GM21723 (cell line): ENCODE data around the gene COX14.
"Not testable (repeated sequence)": the region's sequence is repeated elsewhere in the genome, so short reads cannot be mapped to it uniquely, and the experiment has no call there.

Experiments used
- ATAC-seq: cut with Tn5 transposase; IDR thresholded peaks from one replicate; pipeline ENCODE4 v1.9.1; 2021; ENCODE audit warnings: mild to moderate bottlenecking, moderate library complexity; ENCODE audit not compliant: unreplicated experiment

The COX14 gene

DNA sequence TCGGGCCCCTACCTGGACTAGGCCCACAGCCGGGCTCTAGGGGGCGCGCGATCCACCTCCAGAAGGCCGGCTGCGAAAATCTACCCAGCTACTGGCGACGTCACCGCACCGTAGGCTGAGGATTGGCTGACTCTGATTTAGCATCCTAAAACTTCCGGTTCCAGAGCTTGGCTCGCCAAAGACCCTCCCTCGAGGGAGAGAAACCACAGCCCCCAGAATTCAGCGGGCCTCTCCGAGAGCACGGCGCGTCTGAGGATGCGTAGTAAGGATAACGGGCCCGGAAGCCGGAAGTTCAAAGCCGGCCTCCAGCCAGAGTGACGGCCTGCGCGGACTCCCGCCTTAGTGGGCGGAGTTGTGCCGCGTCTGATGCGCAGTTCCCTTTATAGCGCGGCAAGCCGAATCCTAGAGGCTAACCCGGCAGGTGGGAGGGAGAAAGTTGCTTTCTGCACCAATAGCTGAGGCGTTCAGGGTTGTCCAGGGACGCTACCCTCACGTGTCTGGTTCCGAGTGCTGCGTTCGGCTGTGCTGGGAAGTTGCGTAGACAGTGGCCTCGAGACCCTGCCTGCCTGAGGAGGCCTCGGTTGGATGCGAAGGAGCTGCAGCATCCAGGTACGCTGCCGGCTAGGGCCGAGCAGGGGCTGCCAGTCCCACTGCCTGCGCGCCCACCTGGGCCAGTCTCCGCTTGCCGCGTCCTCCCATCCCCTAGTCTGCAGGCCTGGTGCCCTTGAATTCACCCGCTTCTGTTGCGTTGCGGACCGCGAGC is at the start of gene COX14:
TSS of gene COX14 (plus strand) at position 544 of the 763 bp plus-strand sequence. CDS start 7,808 bp downstream, outside the sequence.
- ATAC-seq: peak; percentile 72

DNA sequence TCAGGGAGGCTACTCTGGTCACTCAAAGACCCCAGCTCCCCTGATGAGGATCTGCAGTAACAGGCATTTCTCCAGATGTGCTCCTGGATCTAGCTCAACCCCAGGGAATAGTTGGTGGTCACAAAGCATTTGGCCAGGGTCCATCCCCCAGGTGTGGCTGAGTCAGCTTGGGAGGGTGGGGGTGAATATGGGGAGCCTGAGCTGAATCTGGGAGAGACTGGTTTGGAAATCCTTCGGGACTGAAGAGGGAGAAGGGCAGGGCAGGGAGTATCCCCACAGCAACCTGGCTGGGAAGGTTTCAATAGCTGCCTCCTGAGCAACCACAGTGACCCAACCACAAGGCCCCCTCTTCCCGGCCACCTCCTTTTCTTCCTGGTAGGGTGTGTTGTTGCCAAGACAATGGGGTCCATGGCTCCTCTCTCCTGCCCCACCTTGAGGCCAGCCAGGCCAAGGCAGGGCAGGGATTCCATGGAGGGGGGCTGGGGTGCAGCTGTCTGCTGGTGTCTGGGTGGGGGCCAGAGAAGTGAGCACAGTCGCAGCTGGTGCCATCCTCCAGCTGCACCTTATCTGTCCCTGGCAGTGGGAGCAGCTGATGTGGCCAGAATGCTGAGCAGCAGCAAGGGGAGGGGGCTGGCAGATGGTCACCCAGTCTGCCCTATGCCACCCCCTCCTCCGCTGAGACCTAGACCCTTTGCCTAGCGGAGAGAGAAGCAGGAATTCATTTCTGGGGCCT is 49.1 kb upstream of the COX14 start:
- ATAC-seq: no peak

DNA sequence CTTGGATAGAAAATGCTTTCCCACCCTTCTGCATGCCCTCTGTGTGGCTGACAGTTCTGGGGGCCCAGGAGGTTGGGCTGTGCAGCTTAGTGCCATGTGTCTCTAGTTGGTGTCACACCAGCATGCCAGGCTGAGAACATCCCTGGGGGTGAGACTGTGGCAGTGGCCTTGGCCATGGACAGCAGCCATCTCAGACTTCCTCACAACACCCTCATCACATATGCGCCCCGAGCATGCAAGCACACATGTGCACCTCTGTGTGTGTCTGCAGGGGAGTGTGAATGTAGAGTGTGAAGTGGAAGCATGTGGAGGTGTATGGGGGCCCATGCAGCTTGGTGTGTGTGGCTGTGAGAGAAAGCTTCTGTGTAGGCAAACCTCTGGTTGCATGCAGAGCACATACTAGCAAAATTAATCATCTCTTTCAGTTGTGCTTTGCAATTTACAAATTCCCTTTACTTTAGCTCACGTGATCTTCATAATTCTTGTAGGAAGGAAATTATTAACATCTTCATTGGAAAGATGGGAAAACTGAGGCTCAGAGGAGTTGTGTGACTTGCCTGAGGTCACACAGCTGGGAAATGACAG is 46.2 kb upstream of the COX14 start:
- no peak for ATAC-seq

DNA sequence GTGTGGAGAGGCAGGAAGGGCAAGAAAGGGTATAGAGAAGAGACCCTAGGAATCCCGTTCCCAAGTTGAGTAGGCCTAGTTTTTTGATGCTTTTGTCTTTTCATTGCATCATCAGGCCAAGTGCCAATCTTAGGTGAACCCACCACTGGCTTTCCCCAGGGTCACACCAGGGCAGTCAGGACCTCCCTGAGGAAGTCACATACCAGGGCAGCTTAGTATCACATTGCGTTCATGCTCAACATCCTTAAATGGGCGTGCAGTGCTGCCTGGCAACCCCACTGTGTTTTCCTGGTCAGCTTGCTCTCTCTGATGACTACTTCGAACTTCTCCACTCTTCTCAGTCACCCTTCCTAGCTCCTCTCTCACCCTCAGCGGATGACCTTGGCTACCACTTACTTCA is 45.6 kb upstream of the COX14 start:
- ATAC-seq: no peak

DNA sequence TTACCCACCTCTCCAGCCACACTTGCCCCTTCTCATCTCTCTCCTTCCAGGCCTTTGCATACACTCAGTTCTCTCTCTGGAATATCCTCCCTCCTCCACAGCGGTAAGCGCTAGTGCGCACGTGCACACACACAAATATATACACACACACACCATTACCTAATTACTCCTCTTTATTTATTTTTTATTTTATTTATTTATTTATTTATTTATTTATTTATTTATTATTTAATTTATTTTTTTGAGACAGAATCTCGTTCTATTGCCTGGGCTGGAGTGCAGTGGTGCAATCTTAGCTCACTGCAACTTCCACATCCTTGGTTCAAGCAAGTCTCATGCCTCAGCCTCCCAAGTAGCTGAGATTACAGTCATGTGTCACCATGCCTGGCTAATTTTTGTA is 43.0 kb upstream of the COX14 start:
- no peak for ATAC-seq

DNA sequence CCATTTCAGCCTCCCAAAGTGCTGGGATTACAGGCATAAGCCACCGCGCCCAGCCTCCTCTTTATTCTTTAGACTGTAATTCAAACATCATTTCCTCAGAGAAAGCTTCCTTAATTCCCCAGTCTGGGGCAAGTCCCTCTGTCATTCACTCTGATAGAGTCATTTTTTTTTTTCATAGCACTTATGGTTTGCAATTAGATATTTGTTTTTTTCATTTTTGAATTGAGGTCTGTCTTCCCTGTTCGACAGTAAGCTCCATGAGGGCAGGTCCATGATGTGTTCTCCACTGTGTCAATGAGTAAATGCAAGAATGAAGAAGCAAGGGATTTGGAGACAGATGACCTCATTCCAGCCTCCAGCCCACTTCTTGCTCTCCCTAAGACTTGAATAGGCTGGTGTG is 42.5 kb upstream of the COX14 start:
- no peak for ATAC-seq

DNA sequence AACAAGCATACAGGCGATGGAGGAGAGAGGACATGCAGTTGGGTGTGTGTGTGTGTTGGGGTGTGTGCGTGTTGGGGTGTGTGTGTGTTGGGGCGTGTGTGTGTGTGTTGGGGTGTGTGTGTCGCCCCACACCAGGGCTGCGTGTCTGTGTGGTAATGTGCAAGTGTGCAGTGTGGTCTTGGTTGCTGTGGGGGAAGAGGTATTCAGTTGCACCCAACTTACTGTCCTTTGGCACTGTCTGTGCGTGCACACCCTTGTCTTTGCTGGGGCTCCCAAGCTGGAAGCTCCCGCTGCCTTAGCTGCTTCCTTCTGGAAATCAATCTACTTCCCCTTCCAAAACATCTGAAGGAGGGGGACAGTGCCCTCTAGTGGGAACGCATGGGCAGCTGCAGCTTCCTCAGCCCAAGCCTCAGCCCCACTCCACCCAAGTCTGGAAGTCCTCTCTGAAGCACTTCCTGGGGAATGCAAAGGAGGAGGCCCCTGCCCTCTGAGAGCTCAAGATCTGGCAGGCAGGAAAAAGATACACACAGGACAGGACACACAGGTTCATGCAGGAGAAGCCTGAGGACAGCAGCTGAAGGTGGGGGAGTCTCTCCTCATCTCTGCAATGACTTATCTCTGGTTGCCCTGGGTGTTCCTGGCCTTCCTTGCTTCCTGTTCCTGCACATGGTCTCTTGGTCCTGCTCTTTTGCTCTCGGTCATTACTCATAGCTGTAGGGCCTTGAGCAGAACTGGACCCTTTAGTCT is 41.5 kb upstream of the COX14 start:
- ATAC-seq: no peak

DNA sequence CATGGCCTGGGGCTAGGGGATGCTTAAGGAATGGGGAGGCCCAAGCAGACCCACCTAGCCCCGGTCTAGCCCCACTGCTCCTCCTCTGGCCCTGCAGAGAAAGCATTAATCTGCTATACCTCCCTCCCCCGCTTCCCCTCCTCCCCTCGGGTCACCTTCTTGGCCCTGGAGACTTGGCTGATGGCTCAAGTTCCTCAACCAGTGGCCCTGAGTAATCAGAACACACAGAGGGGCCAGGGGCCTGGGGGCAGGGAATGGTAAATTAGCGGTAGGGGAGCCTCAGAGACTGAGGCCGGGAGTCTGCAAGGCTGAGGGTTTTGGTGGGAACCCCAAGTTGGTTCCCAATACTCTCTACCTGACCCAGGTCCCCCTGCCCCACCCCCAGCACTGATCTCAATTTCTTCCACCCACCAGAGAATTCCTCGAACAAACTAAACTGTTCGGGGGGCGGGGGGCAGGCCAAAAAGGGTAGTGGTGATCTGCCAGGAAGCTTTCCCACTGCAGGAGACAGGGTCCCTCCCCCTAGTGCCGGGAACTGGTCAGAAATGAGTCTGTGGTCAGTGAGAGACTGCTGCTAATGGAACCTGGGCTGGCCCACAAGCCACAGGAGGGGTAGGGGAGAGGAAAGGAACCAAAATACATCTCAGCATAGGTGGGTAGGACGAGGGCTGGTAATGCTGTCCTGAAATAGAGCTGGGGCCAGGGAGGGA is 39.7 kb upstream of the COX14 start:
- no peak for ATAC-seq

DNA sequence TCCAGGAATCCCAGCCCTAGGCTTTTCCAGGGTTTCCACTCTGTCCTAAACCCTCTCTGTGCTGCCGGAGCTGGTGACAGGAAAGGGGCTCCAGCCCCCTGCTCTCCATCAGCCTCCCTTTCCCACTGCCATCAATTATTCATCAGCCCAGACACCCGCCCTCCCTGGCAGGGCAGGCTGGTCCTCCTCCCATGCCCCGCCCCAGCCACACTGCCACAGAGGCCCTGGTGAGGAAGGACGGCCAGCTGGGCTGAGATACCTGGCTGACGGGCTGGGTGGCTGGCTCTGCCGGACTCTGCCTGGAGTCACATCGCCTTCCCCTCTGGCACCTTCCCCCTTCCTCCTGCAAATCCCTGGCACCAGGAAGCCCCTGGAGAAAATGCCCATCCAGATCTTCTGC is 38.8 kb upstream of the COX14 start:
- no peak for ATAC-seq

DNA sequence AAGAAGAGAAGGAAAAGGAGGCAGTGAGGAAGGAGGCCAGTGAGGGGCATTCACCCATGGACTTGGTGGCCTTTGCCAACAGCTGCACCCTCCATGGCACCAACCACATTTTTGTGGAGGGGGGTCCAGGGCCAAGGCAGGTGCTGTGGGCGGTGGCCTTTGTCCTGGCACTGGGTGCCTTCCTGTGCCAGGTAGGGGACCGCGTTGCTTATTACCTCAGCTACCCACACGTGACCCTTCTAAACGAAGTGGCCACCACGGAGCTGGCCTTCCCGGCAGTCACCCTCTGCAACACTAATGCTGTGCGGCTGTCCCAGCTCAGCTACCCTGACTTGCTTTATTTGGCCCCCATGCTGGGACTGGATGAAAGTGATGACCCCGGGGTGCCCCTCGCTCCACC is 38.3 kb upstream of the COX14 start:
- ATAC-seq: no peak

DNA sequence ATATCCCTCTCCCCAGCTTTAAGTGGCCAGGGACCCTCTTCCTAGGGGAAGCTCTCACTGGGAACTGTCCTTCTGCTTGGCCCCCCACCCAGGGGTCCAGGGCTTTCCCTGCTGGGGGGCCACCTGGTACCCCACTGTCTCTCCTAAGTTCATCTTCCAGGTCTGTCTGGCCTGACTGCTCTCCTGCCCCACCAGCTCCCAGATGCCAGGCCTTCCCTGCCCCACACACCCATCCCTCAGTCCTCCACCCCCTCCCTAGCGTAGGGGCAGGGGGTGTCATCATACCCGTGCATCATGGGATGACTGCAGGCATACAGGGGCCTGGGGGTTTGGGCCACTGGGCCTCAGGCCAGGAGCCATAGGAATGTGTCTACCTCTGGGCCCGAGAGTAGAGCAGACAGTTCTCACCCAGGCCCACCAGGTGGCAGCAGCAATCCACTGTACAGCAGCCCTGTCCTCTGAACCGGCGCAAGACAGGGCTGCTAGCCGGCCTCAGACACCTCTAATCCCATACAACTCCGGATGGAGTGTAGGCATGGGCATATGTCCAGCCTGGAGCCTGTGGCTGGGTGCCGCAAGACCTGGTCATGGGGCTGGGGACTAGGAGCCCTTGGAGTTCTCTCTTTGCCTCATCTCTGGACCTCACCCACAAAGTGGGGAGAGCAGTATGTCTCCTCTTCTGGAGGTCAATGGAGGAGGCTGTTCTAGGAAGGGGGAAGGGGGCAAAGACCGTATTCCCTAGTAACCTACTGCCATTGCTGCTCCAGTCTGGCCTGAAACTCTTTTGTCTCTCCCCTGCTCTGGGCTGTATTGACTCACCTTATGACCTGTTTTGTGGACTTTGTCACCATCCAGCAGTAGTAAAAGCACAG is 36.9 kb upstream of the COX14 start:
- peak; percentile 85 for ATAC-seq

DNA sequence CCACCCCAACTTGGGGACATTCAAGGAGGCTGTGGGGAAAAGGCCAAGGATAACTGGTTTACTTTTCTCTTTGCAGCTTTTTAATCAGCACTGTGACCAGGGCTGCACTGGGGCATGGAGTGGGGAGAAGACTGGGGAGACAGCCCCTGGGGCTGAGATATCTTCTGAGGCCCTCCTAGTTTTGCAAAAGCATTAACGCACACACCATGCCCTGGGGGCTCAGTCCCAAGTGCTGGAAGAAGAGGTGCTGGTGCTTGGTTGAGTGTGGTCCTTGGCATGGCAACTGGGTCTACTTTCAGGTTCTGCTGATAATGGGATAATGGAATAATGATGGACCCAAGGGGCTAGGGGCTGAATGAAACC is 36.2 kb upstream of the COX14 start:
- ATAC-seq: no peak

DNA sequence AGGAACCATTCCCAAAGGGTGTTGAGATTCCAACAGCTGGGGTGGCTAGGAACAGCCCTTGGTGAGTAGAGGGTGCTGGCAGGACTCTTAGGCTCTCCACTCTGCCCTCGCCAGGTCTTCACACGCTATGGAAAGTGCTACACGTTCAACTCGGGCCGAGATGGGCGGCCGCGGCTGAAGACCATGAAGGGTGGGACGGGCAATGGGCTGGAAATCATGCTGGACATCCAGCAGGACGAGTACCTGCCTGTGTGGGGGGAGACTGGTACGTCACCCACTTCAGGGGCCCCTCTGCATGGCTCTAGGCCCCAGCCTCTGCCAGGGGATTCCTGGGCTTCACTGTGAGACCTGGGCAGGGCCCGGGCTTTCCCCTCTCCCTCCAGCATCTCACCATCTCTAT is 34.9 kb upstream of the COX14 start:
- no peak for ATAC-seq

DNA sequence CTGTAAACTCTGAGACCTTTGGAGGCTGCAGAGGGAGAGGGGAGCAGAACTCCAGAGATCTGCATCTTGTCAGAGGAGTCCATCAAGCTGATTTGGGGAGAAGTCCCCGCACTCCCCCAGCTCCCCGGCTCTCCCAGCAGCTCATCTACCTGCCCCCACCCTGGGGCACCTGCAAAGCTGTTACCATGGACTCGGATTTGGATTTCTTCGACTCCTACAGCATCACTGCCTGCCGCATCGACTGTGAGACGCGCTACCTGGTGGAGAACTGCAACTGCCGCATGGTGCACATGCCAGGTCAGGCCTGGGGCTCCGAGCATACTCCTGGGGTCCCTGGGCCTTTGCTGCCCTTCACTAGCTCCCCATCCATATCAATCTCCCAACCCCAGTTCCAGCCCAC is 33.8 kb upstream of the COX14 start:
- no peak for ATAC-seq

DNA sequence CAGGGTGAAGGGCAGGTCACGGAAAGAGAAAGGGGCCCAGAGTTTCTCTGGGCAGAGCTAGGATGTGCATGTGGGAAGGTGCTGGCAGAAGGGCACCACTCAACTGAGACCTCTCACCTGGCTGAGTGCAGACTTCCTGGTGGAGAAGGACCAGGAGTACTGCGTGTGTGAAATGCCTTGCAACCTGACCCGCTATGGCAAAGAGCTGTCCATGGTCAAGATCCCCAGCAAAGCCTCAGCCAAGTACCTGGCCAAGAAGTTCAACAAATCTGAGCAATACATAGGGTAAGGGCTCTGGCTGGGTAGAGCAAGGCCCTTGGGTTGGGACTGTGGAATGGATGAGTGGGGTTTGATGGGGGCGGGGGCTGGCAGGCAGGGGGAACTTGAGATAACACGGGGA is 32.3 kb upstream of the COX14 start:
- no peak for ATAC-seq

DNA sequence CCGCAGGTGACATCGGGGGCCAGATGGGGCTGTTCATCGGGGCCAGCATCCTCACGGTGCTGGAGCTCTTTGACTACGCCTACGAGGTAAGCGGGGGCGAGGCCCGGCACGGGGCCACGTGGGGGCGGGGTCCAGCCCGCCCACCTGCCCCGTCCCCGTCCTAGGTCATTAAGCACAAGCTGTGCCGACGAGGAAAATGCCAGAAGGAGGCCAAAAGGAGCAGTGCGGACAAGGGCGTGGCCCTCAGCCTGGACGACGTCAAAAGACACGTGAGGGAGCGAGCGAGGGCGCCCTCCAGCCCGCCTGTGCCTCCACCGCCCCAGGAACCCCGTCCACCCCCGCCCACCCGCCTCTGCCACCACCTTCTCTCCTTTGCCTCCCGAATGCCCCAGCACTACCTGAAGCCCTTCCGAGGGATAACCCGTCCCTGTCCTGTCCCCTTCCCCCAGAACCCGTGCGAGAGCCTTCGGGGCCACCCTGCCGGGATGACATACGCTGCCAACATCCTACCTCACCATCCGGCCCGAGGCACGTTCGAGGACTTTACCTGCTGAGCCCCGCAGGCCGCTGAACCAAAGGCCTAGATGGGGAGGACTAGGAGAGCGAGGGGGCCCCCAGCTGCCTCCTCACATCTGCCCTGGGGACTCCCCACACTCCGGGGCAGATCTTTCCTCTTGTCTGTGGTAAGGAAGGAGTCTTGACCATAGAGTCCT is 30.8 kb upstream of the COX14 start:
- ATAC-seq: no peak

DNA sequence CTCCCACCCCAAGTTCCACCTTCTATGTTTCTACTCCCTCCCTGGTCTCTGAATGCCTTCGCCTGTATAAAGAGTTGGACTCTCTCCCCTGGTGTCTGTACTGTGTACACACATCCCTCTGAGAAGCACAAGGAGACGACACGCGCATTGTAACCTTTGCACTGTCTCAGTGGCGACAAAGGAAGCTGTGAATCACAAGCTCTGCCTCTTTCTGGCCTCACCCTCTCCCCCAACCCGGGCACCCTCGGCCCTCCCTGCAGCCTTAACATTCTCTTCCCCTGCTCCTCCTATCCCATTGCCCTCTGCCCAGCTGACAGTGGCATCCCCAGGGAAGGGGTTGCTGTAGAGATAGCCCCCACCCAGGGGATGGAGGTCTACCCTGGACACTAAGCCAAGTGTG is 29.4 kb upstream of the COX14 start:
- ATAC-seq: no peak

DNA sequence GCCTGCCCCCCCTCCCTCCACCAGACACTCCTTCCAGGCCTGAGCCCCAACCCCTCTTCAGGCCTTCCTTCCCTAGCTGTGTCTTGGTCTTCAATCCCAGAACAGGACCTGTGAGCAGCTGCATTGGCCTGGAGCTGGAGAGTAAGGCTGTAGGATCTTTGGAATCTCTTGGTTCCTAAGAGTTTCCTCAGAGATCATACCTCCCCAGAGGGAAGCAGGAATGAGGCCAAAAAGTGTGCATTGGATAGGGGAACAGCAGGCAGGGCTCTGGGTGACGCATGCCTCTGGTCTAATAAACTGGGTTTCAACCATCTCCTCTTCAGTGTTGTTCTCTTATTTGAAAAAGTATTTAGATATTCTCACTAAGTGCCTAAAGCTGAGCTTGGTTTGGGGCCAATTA is 28.7 kb upstream of the COX14 start:
- no peak for ATAC-seq

DNA sequence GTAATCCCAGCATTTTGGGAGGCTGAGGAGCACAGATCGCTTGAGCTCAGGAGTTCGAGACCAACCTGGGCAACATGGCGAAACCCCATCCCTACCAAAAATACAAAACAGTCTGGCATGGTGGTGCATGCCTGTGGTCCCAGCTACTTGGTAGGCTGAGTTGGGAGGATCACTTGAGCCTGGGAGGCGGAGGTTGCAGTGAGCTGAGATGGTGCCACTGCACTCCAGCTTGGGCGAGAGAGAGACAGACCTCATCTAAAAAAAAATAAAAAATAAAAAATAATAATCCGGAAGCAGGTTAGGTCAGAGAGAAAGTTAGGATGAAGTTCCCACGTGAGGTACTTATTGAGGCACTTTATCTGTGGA is 27.6 kb upstream of the COX14 start:
- ATAC-seq: not testable (repeated sequence)
